ENCODE results near the gene UMAD1.

UMAD1 gene

GRCh38 chr7:7897509-7897908 is 257.0 kb downstream of the UMAD1 start:
- peak; percentile 10 for DNase-seq

- DNase-seq, result peak; percentile 57
These were observed 257.5 kb downstream of the UMAD1 start for GRCh38 chr7:7897949-7898515.

- DNase-seq, result no peak
These were observed 262.3 kb downstream of the UMAD1 start for GRCh38 chr7:7902845-7903244.

GRCh38 chr7:7907306-7907705 is 266.8 kb downstream of the UMAD1 start:
- no peak for DNase-seq

GRCh38 chr7:7908622-7909145 is 268.1 kb downstream of the UMAD1 start:
- no peak for DNase-seq

- no peak for DNase-seq
These were observed 268.8 kb downstream of the UMAD1 start for GRCh38 chr7:7909376-7909775.

GRCh38 chr7:7911369-7912123 is 271.0 kb downstream of the UMAD1 start:
- DNase-seq, result peak; percentile 85

GRCh38 chr7:7912937-7913336 is 272.4 kb downstream of the UMAD1 start:
- DNase-seq, result no peak

- no peak for DNase-seq
These were observed 273.0 kb downstream of the UMAD1 start for GRCh38 chr7:7913504-7913903.

GRCh38 chr7:7914547-7914946 is 274.0 kb downstream of the UMAD1 start:
- no peak for DNase-seq

- DNase-seq, result no peak
These were observed 275.5 kb downstream of the UMAD1 start for GRCh38 chr7:7916064-7916463.

GRCh38 chr7:7917593-7917992 is 277.0 kb downstream of the UMAD1 start:
- DNase-seq, result no peak

- DNase-seq, result no peak
These were observed 278.3 kb downstream of the UMAD1 start for GRCh38 chr7:7918736-7919448.

- no peak for DNase-seq
These were observed 278.9 kb downstream of the UMAD1 start for GRCh38 chr7:7919449-7919945.

GRCh38 chr7:7920056-7920455 is 279.5 kb downstream of the UMAD1 start:
- no peak for DNase-seq

GRCh38 chr7:7920481-7920880 is 279.9 kb downstream of the UMAD1 start:
- DNase-seq, result no peak

GRCh38 chr7:7921830-7922229 is 281.3 kb downstream of the UMAD1 start:
- DNase-seq, result no peak

GRCh38 chr7:7922684-7923385 is 282.3 kb downstream of the UMAD1 start:
- no peak for DNase-seq

GRCh38 chr7:7923818-7924217 is 283.3 kb downstream of the UMAD1 start:
- DNase-seq, result no peak

GRCh38 chr7:7924303-7924702 is 283.8 kb downstream of the UMAD1 start:
- DNase-seq, result no peak

All from fibroblast of skin of abdomen (primary cell).